Breast epithelium (tissue), 3 donors: ENCODE results near the gene MAPK10.

Source experiments
- CTCF ChIP-seq, 3 donors: fragments of 450-650 bp; IDR thresholded peaks; one replicate each; pipeline ENCODE4 v1.5.1; 2016 to 2017; ENCODE audit warnings: antibody characterized with exemption in 3 of 3, mild to moderate bottlenecking in 3 of 3, moderate library complexity in 3 of 3
- POLR2A ChIP-seq: fragments of 450-650 bp; IDR thresholded peaks from one replicate; pipeline ENCODE4 v1.6.1; 2016; ENCODE audit warnings: antibody characterized with exemption, mild to moderate bottlenecking, moderate library complexity

GRCh38 chr4:86185659-86186058 lies 174.2 kb downstream of the MAPK10 start:
- no peak for TF ChIP-seq CTCF (IDR thresholded peaks at IDR 0.05)
- TF ChIP-seq POLR2A: no peak
